H9 (cell line): ENCODE data around the gene ONECUT1. TPM values are rescaled to one million over a fixed set of nuclear protein-coding genes. Genes with fewer than 3 reads are reported as not detected.

ENCODE experiments used
- DNase-seq: peaks from one replicate; pipeline ENCODE4 v3.0.0-alpha.2; 2017
- H2AFZ ChIP-seq: one replicate; pipeline ENCODE4 v1.6.1; 2013; ENCODE audit warnings: mild to moderate bottlenecking, low read length, control low read depth, moderate library complexity
- H2AK5ac ChIP-seq: 2 replicates; pipeline ENCODE4 v1.6.1; 2013; ENCODE audit warnings: low read length, control low read depth, mixed read lengths; ENCODE audit not compliant: insufficient read length
- H2BK120ac ChIP-seq: one replicate; pipeline ENCODE4 v1.6.1; 2013; ENCODE audit warnings: low read depth, mild to moderate bottlenecking, low read length, control low read depth, inconsistent platforms; ENCODE audit not compliant: poor library complexity, severe bottlenecking
- H2BK12ac ChIP-seq: 2 replicates; pipeline ENCODE4 v1.6.1; 2013; ENCODE audit warnings: low read length, control low read depth, mixed read lengths, low read depth; ENCODE audit not compliant: insufficient read length
- H2BK15ac ChIP-seq: 2 replicates; pipeline ENCODE4 v1.6.1; 2013; ENCODE audit warnings: low read depth, low read length, control low read depth
- H2BK20ac ChIP-seq: one replicate; pipeline ENCODE4 v1.6.1; 2013; ENCODE audit warnings: low read depth, mild to moderate bottlenecking, low read length, control low read depth, inconsistent platforms; ENCODE audit not compliant: poor library complexity, severe bottlenecking
- H2BK5ac ChIP-seq: 2 replicates; pipeline ENCODE4 v1.6.1; 2013; ENCODE audit warnings: low read length, control low read depth, mixed read lengths; ENCODE audit not compliant: insufficient read length
- H3K14ac ChIP-seq: 2 replicates; pipeline ENCODE4 v1.6.1; 2013; ENCODE audit warnings: low read length, control low read depth; ENCODE audit not compliant: insufficient read depth
- H3K18ac ChIP-seq: 2 replicates; pipeline ENCODE4 v1.6.1; 2013; ENCODE audit warnings: low read depth, mild to moderate bottlenecking, mixed read lengths, low read length, control low read depth; ENCODE audit not compliant: insufficient read length
- H3K23ac ChIP-seq: 2 replicates; pipeline ENCODE4 v1.6.1; 2013; ENCODE audit warnings: low read length, control low read depth, mixed read lengths, low read depth; ENCODE audit not compliant: insufficient read length
- H3K23me2 ChIP-seq: 2 replicates; pipeline ENCODE4 v1.6.1; 2013; ENCODE audit warnings: low read depth, mild to moderate bottlenecking, mixed read lengths, low read length, control low read depth; ENCODE audit not compliant: insufficient read length, poor library complexity, severe bottlenecking
- H3K27ac ChIP-seq: 2 replicates; pipeline ENCODE4 v1.5.1; 2013; ENCODE audit warnings: low read length, control low read depth, mixed read lengths, low read depth; ENCODE audit not compliant: insufficient read length
- H3K27me3 ChIP-seq: 2 replicates; pipeline ENCODE4 v1.6.1; 2013; ENCODE audit warnings: low read length, control low read depth, inconsistent platforms; ENCODE audit not compliant: insufficient read depth
- H3K4ac ChIP-seq: 2 replicates; pipeline ENCODE4 v1.6.1; 2013; ENCODE audit warnings: low read depth, mild to moderate bottlenecking, control low read depth, inconsistent platforms, low read length, moderate library complexity
- H3K4me1 ChIP-seq: 2 replicates; pipeline ENCODE4 v1.6.1; 2013; ENCODE audit warnings: low read length, control low read depth, inconsistent platforms; ENCODE audit not compliant: insufficient read depth
- H3K4me2 ChIP-seq: 2 replicates; pipeline ENCODE4 v1.6.1; 2013; ENCODE audit warnings: low read length, control low read depth, mixed read lengths; ENCODE audit not compliant: insufficient read length, insufficient read depth
- H3K56ac ChIP-seq: 2 replicates; pipeline ENCODE4 v1.6.1; 2013; ENCODE audit warnings: low read depth, mild to moderate bottlenecking, mixed read lengths, low read length, control low read depth; ENCODE audit not compliant: insufficient read length
- H3K79me1 ChIP-seq: 2 replicates; pipeline ENCODE4 v1.6.1; 2013; ENCODE audit warnings: low read depth, mild to moderate bottlenecking, moderate library complexity, low read length, control low read depth, inconsistent platforms; ENCODE audit not compliant: insufficient read depth, poor library complexity, severe bottlenecking
- H3K79me2 ChIP-seq: 2 replicates; pipeline ENCODE4 v1.6.1; 2013; ENCODE audit warnings: low read length, control low read depth, inconsistent platforms; ENCODE audit not compliant: insufficient read depth
- H3K9ac ChIP-seq: 2 replicates; pipeline ENCODE4 v1.6.1; 2013; ENCODE audit warnings: low read length, control low read depth, mixed read lengths; ENCODE audit not compliant: insufficient read length; ENCODE audit errors: extremely low read depth
- H3K9me3 ChIP-seq: one replicate; pipeline ENCODE4 v1.6.1; 2013; ENCODE audit warnings: low read depth, low read length, inconsistent platforms; ENCODE audit not compliant: control insufficient read depth
- H3T11ph ChIP-seq: one replicate; pipeline ENCODE4 v1.6.1; 2013; ENCODE audit warnings: mild to moderate bottlenecking, low read length, control low read depth, inconsistent platforms
- H4K20me1 ChIP-seq: one replicate; pipeline ENCODE4 v1.6.1; 2013; ENCODE audit not compliant: control insufficient read depth, insufficient read length, insufficient read depth
- H4K5ac ChIP-seq: 2 replicates; pipeline ENCODE4 v1.6.1; 2013; ENCODE audit warnings: low read depth, mild to moderate bottlenecking, mixed read lengths, low read length, control low read depth; ENCODE audit not compliant: insufficient read length
- H4K8ac ChIP-seq: replicated peaks from 2 replicates; pipeline ENCODE4 v1.6.1; 2013; ENCODE audit warnings: low read length, control low read depth, mixed read lengths, low read depth; ENCODE audit not compliant: insufficient read length
- H4K91ac ChIP-seq: 2 replicates; pipeline ENCODE4 v1.6.1; 2013; ENCODE audit warnings: low read depth, mild to moderate bottlenecking, moderate library complexity, mixed read lengths, low read length, control low read depth; ENCODE audit not compliant: insufficient read length
- H3K27ac Mint-ChIP-seq, 3 experiments: 2 replicates in 2 of 3; 3 replicates in 1 of 3; pipeline ENCODE4 v1.8.0; 2020 to 2021; ENCODE audit warnings: mixed read lengths in 3 of 3, mild to moderate bottlenecking in 1 of 3, moderate library complexity in 1 of 3
- H3K27me3 Mint-ChIP-seq: 2 replicates; pipeline ENCODE4 v1.8.0; 2021; ENCODE audit warnings: low read depth, mild to moderate bottlenecking, moderate library complexity, mixed read lengths
- H3K36me3 Mint-ChIP-seq, 3 experiments: 2 replicates in 2 of 3; 3 replicates in 1 of 3; pipeline ENCODE4 v1.8.0; 2020 to 2021; ENCODE audit warnings: low read depth in 3 of 3, mixed read lengths in 3 of 3; ENCODE audit not compliant: insufficient read depth in 1 of 3
- H3K4me1 Mint-ChIP-seq, 2 experiments: 2 replicates each; pipeline ENCODE4 v1.8.0; 2020; ENCODE audit warnings: mixed read lengths in 2 of 2
- H3K4me3 Mint-ChIP-seq, 2 experiments: 2 replicates in 1 of 2; 3 replicates in 1 of 2; pipeline ENCODE4 v1.8.0; 2020 to 2021; ENCODE audit warnings: mild to moderate bottlenecking in 2 of 2, mixed read lengths in 2 of 2, moderate library complexity in 1 of 2
- H3K9me3 Mint-ChIP-seq, 2 experiments: 2 replicates in 1 of 2; 3 replicates in 1 of 2; pipeline ENCODE4 v1.8.0; 2020; ENCODE audit warnings: mild to moderate bottlenecking in 2 of 2, mixed read lengths in 2 of 2, moderate library complexity in 1 of 2
- WGBS: extraction: QIAGEN DNeasy Blood & Tissue Kit; methylation state at CpG from one replicate; pipeline ENCODE4 v1.1.7; 2013; ENCODE audit warnings: missing lambda C conversion rate, low lambda C conversion rate, mixed read lengths; ENCODE audit not compliant: insufficient read length; ENCODE audit errors: extremely low coverage; 5-methylcytosine and 5-hydroxymethylcytosine counted together
- total RNA-seq: library from RNA; stranded (reverse); gene quantifications from 2 replicates; pipeline ENCODE4 v1.2.1, GENCODE V29; 2021
- TF ChIP-seq, protein P1 (sequence below): fragments of 200-600 bp; sonication (generic); conservative IDR thresholded peaks from 3 replicates; pipeline ENCODE4 v1.8.0; 2021; ENCODE audit warnings: antibody characterized with exemption, mild to moderate bottlenecking

ONECUT1 gene
- total RNA-seq, 1 experiment from 2014 or later: 14.1 TPM

DNA sequence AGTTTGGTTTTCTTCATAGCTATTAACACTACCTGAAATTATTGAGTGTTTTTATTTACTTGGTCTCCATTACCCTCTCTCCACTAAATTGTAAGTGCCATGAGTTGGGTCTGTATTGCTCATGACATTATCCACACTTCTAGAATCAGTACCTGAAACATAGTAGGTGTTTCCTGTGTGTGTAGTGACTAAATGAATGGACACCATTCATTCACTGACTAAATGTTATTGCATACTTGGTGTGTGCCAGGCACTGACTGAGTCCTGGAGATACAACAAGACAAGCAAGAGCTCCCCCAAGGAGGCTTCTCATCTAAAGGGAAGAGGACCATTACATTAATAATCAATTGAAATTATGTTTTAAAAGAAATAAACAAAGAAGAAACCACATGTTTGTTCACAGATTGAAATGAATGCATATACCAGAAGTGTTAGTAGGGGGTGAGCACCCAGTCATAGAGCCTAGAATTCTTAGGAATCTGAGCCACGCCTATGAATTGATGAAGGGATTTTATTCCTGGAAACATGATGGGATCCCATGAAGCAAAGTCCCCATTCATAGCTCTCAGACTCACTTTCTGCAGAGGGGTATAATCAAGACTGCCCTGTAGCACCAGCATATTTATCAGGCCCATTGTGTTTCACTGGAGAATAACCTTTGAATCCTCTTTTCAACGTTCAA, 79.3 kb downstream of the ONECUT1 start:
- Histone ChIP-seq H3K23ac (no peak overlapping the region), H3K27me3 (no peaks in the 10 kb centered on the region), H4K8ac (no peak overlapping the region), H2AFZ (no peak overlapping the region), H4K5ac (no peak overlapping the region), H3K4me1 (peaks cover 1% of the 10 kb centered on the region; the same call in 1 of the 2 replicates), H3K14ac (no peak overlapping the region), H2BK12ac (no peak overlapping the region), H3K56ac (no peak overlapping the region), H3K4me2 (no peak overlapping the region), H3K4ac (no peak overlapping the region), H4K91ac (no peak overlapping the region), H3T11ph (no peak overlapping the region), H4K20me1 (no peaks in the 10 kb centered on the region), H2BK15ac (no peak overlapping the region), H2BK5ac (no peak overlapping the region), H2BK120ac (no peak overlapping the region), H3K18ac (no peak overlapping the region), H2AK5ac (no peak overlapping the region), H2BK20ac (no peak overlapping the region), H3K23me2 (no peaks in the 10 kb centered on the region), H3K9ac (no peak overlapping the region), H3K27ac (no peak overlapping the region), H3K79me2 (no peaks in the 10 kb centered on the region), H3K9me3 (no peaks in the 10 kb centered on the region), H3K79me1 (no peaks in the 10 kb centered on the region)
- no peak for DNase-seq
- peaks cover 17 to 21% of the 10 kb centered on the region in 2 experiments for H3K4me1 Mint-ChIP-seq
- TF ChIP-seq, protein P1, sequence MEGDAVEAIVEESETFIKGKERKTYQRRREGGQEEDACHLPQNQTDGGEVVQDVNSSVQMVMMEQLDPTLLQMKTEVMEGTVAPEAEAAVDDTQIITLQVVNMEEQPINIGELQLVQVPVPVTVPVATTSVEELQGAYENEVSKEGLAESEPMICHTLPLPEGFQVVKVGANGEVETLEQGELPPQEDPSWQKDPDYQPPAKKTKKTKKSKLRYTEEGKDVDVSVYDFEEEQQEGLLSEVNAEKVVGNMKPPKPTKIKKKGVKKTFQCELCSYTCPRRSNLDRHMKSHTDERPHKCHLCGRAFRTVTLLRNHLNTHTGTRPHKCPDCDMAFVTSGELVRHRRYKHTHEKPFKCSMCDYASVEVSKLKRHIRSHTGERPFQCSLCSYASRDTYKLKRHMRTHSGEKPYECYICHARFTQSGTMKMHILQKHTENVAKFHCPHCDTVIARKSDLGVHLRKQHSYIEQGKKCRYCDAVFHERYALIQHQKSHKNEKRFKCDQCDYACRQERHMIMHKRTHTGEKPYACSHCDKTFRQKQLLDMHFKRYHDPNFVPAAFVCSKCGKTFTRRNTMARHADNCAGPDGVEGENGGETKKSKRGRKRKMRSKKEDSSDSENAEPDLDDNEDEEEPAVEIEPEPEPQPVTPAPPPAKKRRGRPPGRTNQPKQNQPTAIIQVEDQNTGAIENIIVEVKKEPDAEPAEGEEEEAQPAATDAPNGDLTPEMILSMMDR: no peak
- H3K4me3 Mint-ChIP-seq: no peak overlapping the region
- no CpG with 5 or more reads among the region's 2 CpGs for WGBS
- H3K36me3 Mint-ChIP-seq: no peaks in the 10 kb centered on the region
- H3K9me3 Mint-ChIP-seq: no peaks in the 10 kb centered on the region
- H3K27ac Mint-ChIP-seq: no peak overlapping the region
- H3K27me3 Mint-ChIP-seq: peaks cover 3% of the 10 kb centered on the region; the same call in 1 of the 2 replicates
